GM12872 (cell line): ENCODE results near the gene MN1.

ENCODE experiments used
- CTCF ChIP-seq: IDR thresholded peaks from 3 replicates; pipeline ENCODE4 v1.5.1; 2011; ENCODE audit warnings: low read depth, mild to moderate bottlenecking, low read length, moderate library complexity; ENCODE audit not compliant: insufficient read depth

MN1 gene

GRCh38 chr22:27732841-27733240 lies 68.7 kb downstream of the MN1 start:
- no peak for TF ChIP-seq CTCF

- TF ChIP-seq CTCF: no peak
These were observed 69.2 kb downstream of the MN1 start for GRCh38 chr22:27732391-27732790.

- no peak for TF ChIP-seq CTCF
These were observed 69.9 kb downstream of the MN1 start for GRCh38 chr22:27731621-27732020.

- no peak for TF ChIP-seq CTCF
These were observed 70.7 kb downstream of the MN1 start for GRCh38 chr22:27730641-27731433.

- TF ChIP-seq CTCF: no peak
These were observed 72.3 kb downstream of the MN1 start for GRCh38 chr22:27729246-27729645.

GRCh38 chr22:27727673-27728451 lies 73.7 kb downstream of the MN1 start:
- TF ChIP-seq CTCF: no peak

- no peak for TF ChIP-seq CTCF
These were observed 74.7 kb downstream of the MN1 start for GRCh38 chr22:27726686-27727449.
